NCI-H2171 (cell line): ENCODE data around the gene CTCF.

Source experiments
- DNase-seq: peaks from one replicate; lab custom pipeline; 2025; lab: John Stamatoyannopoulos, UW

Gene CTCF

GRCh38 chr16:67594956-67595355 lies 32.6 kb downstream of the CTCF start:
- DNase-seq = no peak

DNA sequence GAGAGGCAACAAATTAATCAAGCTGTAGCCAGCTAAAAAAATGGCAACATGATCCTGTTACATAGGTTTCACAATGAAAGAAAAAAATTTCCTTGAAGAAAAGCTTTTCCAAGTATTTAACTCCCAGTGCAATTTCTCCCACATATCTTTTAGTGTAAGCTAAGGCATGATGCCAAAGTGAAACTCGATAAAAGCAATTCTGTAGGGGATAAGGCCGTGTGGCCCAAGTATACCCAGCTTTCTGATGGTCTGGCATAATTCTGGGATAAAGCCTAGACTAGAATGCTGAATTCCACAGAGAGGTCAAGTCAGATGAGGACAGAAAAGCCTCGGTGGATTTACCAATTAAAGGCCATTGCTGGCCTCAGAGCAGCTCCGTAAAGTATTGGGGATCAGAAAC lies 36.2 kb downstream of the CTCF start:
- DNase-seq = no peak

- DNase-seq = no peak
Observed at GRCh38 chr16:67605641-67606040, 43.3 kb downstream of the CTCF start.

GRCh38 chr16:67606632-67607031 lies 44.3 kb downstream of the CTCF start:
- no peak for DNase-seq

DNA sequence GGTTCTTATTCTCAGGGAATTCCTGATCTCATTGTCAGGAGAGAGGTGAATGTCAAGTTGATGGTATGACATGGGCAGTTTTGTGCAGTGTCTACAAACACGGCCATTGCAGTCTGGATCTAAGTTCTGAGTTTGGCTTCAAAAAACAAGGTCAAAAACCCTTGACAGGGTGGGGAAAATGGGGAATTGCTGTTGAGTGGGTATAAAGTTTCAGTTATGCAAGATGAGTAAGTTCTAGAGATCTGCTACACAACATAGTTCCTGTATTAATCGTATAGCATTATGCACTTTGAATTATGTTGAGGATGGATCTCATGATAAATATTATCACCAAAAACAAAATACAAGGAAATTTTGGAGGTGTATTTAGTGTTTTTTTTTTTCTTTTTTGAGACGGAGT lies 46.0 kb downstream of the CTCF start:
- DNase-seq = no peak

- DNase-seq = no peak
Observed at GRCh38 chr16:67613808-67614207, 51.5 kb downstream of the CTCF start.

GRCh38 chr16:67628216-67628615 lies 65.9 kb downstream of the CTCF start:
- DNase-seq = no peak

DNA sequence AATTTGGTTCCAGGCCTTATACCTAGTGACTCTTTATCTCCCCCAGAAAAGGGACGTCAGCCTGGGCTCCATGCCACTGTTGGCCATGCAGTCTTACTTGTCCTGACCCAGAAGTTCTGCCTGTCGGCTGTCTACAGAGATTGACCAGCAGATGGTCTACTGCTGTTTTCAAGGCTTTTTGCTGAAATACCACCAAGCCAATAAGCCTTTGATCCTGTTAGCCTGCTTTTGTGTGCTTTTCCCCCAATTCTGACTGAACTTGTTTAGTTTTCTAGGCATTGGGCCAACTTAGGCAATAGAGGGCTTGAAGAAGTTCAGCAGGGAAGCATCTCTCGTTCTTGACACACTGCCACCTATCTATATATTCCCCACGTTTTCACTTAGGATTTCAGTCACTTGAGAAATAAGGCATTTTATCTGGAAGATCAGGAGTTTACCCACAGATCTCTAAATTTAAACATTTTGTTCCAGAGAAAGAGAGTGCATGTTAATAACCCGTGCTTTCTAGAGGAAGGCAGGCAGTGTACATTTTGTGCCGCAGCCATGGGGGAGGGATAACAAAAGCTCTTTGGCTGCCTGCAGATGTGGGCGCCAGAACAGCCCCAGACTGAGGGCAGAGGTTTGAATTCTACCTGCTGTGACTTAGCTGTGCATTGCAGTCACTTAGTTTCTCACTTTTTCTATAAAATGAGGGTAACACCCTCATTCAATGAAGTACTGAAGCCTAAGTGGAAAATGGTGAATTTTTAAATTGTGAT lies 70.3 kb downstream of the CTCF start:
- DNase-seq = no peak

DNA sequence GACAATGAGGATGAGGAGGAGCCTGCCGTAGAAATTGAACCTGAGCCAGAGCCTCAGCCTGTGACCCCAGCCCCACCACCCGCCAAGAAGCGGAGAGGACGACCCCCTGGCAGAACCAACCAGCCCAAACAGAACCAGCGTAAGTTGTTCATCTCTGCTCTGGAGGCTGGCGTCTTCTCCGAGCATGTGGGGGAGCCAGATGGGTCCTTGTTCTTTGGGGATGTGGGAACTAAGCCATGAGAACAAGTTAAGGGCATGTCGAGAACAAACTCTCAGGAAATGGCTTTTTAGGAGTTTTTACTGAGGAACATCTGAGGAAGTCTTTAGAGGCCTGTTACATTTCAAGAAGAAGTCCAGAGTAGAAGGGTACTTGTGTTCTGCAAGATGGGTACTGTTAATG lies 74.4 kb downstream of the CTCF start:
- no peak for DNase-seq

DNA sequence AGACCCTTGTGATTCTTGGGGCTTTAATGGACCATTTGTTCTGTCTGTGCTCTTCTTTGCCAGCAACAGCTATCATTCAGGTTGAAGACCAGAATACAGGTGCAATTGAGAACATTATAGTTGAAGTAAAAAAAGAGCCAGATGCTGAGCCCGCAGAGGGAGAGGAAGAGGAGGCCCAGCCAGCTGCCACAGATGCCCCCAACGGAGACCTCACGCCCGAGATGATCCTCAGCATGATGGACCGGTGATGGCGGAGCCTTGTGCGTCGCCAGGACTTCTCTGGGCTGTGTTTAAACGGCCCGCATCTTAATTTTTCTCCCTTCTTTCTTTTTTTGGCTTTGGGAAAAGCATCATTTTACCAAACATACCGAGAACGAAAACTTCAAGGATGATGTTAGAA lies 75.3 kb downstream of the CTCF start:
- DNase-seq = no peak

- DNase-seq = no peak
Observed at GRCh38 chr16:67641779-67642708, 79.7 kb downstream of the CTCF start.

GRCh38 chr16:67644038-67644437 lies 81.7 kb downstream of the CTCF start:
- DNase-seq = no peak

DNA sequence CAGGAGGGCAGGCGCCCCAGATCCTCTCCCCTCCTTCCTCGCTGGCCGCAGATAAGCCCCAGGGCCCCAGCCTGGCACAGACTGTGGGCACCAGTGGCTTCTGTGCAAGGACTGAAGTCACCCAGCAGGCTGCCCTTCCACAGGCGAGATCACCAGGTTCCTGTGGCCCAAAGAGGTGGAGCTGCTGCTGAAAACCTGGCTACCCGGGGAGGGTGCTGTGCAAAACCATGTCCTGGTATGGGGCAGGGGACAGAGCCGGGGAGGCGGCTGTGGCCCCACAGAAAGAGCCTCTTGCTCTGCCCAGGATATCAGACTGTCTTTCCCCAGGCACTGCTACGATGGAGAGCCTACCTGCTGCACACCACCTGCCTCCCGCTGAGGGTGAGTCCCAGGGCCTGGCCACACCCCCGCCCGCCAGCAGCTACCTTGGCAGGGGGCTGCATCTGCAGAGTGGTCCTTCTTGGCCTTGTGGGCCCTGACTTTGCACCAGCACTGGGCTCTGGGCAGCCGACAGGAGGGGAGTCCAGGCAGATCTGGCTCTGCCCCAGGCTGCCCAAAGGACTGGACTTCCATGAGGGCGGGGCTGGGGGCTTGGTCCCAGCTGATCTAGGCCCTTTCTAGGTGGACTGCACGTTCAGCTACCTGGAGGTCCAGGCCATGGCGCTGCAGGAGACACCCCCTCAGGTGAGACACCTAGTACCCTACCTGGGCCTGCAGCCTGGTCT lies 83.2 kb downstream of the CTCF start:
- no peak for DNase-seq

DNA sequence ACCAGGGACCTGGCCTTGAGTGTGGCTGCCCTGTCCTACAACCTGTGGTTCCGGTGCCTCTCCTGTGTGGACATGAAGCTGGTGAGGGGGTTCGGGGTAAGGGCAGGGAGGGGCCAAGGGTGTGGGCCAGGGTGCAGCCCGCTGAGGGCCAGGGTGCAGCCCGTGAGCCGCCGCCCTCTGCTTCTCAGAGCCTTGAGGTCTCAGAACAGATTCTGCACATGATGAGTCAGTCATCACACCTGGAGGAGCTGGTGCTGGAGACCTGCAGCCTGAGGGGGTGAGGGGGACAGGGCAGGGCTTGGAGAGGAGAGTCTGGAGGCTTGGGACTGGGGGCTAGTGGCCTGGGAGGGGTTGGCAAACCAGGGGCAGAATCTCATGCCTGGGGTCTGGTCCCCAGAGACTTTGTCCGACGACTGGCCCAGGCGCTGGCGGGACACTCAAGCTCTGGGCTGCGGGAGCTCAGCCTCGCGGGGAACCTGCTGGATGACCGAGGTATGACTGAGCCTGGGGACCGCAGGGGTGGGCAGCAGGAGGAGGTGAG lies 84.9 kb downstream of the CTCF start:
- no peak for DNase-seq

GRCh38 chr16:67647681-67648080 lies 85.4 kb downstream of the CTCF start:
- no peak for DNase-seq

DNA sequence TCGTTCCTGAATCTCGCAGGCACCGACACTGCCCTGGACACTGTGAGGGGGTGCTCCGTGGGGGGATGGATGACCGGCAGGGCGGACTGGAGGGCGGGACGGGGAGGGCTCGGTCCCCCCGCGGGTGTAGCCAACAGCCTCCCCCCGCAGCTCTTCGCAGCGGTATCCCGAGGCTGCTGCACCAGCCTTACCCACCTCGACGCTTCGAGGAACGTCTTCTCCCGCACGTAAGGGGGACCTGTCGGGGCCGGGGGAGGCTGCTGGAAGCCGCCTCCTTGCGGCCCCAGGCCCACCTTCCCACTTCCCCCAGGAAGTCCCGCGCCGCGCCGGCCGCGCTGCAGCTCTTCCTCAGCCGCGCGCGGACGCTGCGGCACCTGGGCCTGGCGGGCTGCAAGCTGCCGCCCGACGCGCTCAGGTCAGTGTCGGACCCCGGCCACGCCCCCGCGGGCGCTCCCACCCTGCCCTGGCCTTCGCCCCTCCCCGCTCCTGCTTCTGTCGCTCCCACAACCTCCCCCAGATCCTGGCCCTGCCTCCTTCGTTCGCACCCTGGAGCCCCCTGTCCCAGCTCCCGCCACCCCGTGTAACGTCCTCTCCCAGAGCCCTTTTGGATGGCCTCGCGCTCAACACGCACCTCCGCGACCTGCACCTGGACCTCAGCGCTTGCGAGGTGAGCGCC lies 85.9 kb downstream of the CTCF start:
- DNase-seq = no peak

DNA sequence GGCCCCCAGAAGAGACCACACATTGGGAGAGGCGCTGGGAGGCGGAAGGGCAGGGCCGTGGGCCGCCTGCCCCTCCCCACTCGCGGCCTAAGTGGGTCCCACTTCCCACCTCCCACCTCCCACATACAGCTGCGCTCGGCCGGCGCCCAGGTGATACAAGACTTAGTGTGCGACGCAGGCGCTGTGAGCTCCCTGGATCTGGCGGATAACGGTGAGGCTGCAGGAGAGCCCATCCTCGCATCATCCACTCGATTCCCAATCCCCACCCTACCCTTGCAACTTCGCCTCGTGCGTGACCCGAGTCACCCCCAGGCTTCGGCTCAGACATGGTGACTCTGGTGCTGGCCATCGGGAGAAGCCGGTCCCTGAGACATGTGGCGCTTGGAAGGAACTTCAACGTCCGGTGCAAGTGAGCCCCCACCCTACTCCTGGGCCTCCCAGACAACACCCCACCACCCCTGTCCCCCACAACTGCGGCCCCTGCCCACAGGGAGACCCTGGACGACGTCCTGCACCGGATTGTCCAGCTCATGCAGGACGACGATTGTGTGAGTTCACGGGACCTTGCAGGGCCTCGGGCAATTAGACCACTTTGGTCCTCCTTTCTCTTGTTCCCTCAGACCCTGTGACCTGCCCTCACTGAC lies 86.6 kb downstream of the CTCF start:
- DNase-seq = no peak

- DNase-seq = no peak
Observed at GRCh38 chr16:67649494-67649931, 87.2 kb downstream of the CTCF start.

DNA sequence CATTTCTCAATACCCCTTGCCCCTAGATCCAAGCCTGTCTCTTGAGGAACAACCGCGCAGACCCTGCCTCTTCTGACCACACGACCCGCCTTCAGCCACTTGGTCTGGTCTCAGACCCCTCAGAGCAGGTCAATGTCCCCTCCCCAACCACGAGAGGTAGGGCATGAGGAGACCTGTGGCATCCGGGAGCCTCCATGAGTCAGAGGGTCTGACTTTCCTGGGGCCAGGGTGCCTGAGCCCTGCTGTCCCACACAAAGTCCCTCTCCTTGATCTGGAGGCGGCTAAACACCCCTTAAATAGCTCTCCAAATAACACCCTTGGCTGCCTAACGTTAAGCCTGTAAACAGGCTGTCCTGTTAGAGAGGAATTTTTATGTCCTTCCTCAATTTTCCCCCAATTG lies 87.7 kb downstream of the CTCF start:
- no peak for DNase-seq

- no peak for DNase-seq
Observed at GRCh38 chr16:67651039-67651438, 88.7 kb downstream of the CTCF start.

DNA sequence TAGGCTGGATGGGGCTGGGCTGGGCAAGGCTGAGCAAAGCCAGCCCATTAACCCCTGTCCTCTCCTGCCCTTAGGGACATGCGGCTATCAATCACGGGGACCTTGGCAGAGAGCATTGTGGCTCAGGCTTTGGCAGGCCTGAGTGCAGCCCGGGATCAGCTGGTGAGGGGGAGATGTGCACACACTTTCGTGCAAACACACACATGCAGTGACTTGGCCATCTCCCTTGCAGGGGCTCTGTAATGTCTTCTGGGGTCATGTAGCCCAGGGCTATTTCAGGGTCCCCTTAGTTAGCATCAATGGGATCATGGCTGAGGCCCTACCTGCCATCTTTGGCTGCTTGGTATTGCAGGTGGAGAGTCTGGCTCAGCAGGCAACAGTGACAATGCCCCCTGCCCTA lies 89.5 kb downstream of the CTCF start:
- no peak for DNase-seq
